Jurkat, Clone E6-1 (cell line): ENCODE measurements around the gene ASCL5.
A peak's percentile ranks its signal among the peaks of the same experiment; 100 is the strongest.

Experiments used
- DNase-seq: peaks from one replicate; pipeline ENCODE4 v3.0.0-alpha.2; 2011; ENCODE audit warnings: low read depth, low spot score
- H3K4me3 ChIP-seq: 2 replicates; pipeline ENCODE4 v1.5.1; 2011; ENCODE audit warnings: mild to moderate bottlenecking, low read length, control low read depth, moderate library complexity

ASCL5 gene

GRCh38 chr1:201094832-201095231 is 32.2 kb downstream of the ASCL5 start:
- DNase-seq = no peak
- H3K4me3 ChIP-seq = no peak overlapping the region

GRCh38 chr1:201093962-201094361 is 33.0 kb downstream of the ASCL5 start:
- no peak for DNase-seq

GRCh38 chr1:201093561-201093960 is 33.4 kb downstream of the ASCL5 start:
- H3K4me3 ChIP-seq = no peak overlapping the region
- DNase-seq = no peak

More at GRCh38 chr1:201093962-201094361, 33.0 kb downstream of the ASCL5 start:
- no peak overlapping the region for H3K4me3 ChIP-seq

GRCh38 chr1:201092738-201093137 is 34.2 kb downstream of the ASCL5 start:
- no peak for DNase-seq
- no peak overlapping the region for H3K4me3 ChIP-seq

- H3K4me3 ChIP-seq = no peak overlapping the region
- DNase-seq = no peak
These were observed 35.7 kb downstream of the ASCL5 start for GRCh38 chr1:201091256-201091655.

GRCh38 chr1:201090541-201090940 is 36.4 kb downstream of the ASCL5 start:
- DNase-seq = no peak
- H3K4me3 ChIP-seq = no peak overlapping the region

GRCh38 chr1:201089596-201089995 is 37.4 kb downstream of the ASCL5 start:
- no peak for DNase-seq
- H3K4me3 ChIP-seq = no peak overlapping the region

- no peak overlapping the region for H3K4me3 ChIP-seq
- no peak for DNase-seq
These were observed 38.0 kb downstream of the ASCL5 start for GRCh38 chr1:201088901-201089525.

- DNase-seq = no peak
- no peak overlapping the region for H3K4me3 ChIP-seq
These were observed 38.6 kb downstream of the ASCL5 start for GRCh38 chr1:201088395-201088794.

GRCh38 chr1:201085902-201086735 is 40.9 kb downstream of the ASCL5 start:
- no peak overlapping the region for H3K4me3 ChIP-seq
- DNase-seq = no peak

- no peak overlapping the region for H3K4me3 ChIP-seq
- DNase-seq = peak; percentile 45
These were observed 42.7 kb downstream of the ASCL5 start for GRCh38 chr1:201084295-201084694.

- no peak for DNase-seq
These were observed 43.2 kb downstream of the ASCL5 start for GRCh38 chr1:201083741-201084140.

GRCh38 chr1:201080135-201080534 is 46.8 kb downstream of the ASCL5 start:
- DNase-seq = no peak
- no peak overlapping the region for H3K4me3 ChIP-seq

More at GRCh38 chr1:201083741-201084140, 43.2 kb downstream of the ASCL5 start:
- no peak overlapping the region for H3K4me3 ChIP-seq

GRCh38 chr1:201077736-201078135 is 49.2 kb downstream of the ASCL5 start:
- DNase-seq = no peak
- no peak overlapping the region for H3K4me3 ChIP-seq

GRCh38 chr1:201077116-201077515 is 49.9 kb downstream of the ASCL5 start:
- H3K4me3 ChIP-seq = no peak overlapping the region
- no peak for DNase-seq

- H3K4me3 ChIP-seq = no peak overlapping the region
- DNase-seq = no peak
These were observed 50.9 kb downstream of the ASCL5 start for GRCh38 chr1:201076092-201076491.

GRCh38 chr1:201074018-201074417 is 53.0 kb downstream of the ASCL5 start:
- no peak overlapping the region for H3K4me3 ChIP-seq
- no peak for DNase-seq

GRCh38 chr1:201072922-201073321 is 54.1 kb downstream of the ASCL5 start:
- no peak for DNase-seq

GRCh38 chr1:201072149-201072548 is 54.8 kb downstream of the ASCL5 start:
- H3K4me3 ChIP-seq = no peak overlapping the region
- no peak for DNase-seq

More at GRCh38 chr1:201072922-201073321, 54.1 kb downstream of the ASCL5 start:
- H3K4me3 ChIP-seq = no peak overlapping the region

GRCh38 chr1:201069636-201070035 is 57.3 kb downstream of the ASCL5 start:
- no peak for DNase-seq
- no peak overlapping the region for H3K4me3 ChIP-seq

GRCh38 chr1:201068976-201069375 is 58.0 kb downstream of the ASCL5 start:
- H3K4me3 ChIP-seq = no peak overlapping the region
- no peak for DNase-seq
